ENCODE measurements around the gene LNP1. TPM values are rescaled to one million over a fixed set of nuclear protein-coding genes. Genes with fewer than 3 reads are reported as not detected.

LNP1 gene
- total RNA-seq, 3 donors from 2014 or later: 1.2 to 1.7 (median 1.3) TPM

DNA sequence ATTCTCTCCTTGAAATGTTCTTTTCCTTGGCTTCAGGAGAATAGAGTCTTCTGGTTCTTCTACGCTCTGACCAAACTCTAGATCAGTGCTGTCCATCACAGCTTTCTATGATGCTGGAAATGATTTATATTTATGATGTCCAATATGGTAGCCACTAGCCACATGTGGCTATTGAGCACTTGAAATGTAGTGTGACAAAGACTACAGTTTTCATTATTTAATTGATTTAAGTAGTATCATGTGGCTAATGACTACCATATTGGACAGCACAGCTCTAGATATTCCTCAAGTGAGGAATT, 2.9 kb downstream of the LNP1 start:
- DNase-seq (no peak), ATAC-seq (no peak)
- peaks cover 5% of the 10 kb centered on the region for H3K9me3 ChIP-seq
- no peaks in the 10 kb centered on the region for H3K36me3 ChIP-seq (ENCODE audit: low read depth)
- TF ChIP-seq, protein P1, sequence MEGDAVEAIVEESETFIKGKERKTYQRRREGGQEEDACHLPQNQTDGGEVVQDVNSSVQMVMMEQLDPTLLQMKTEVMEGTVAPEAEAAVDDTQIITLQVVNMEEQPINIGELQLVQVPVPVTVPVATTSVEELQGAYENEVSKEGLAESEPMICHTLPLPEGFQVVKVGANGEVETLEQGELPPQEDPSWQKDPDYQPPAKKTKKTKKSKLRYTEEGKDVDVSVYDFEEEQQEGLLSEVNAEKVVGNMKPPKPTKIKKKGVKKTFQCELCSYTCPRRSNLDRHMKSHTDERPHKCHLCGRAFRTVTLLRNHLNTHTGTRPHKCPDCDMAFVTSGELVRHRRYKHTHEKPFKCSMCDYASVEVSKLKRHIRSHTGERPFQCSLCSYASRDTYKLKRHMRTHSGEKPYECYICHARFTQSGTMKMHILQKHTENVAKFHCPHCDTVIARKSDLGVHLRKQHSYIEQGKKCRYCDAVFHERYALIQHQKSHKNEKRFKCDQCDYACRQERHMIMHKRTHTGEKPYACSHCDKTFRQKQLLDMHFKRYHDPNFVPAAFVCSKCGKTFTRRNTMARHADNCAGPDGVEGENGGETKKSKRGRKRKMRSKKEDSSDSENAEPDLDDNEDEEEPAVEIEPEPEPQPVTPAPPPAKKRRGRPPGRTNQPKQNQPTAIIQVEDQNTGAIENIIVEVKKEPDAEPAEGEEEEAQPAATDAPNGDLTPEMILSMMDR (IDR thresholded peaks at IDR 0.05): no peak
- peaks cover 24% of the 10 kb centered on the region for H3K4me1 ChIP-seq (ENCODE audit: low read depth)
- H3K4me3 ChIP-seq: no peak overlapping the region
- intact Hi-C loops (cut with DNase I, micrococcal nuclease): no loop called here

DNA sequence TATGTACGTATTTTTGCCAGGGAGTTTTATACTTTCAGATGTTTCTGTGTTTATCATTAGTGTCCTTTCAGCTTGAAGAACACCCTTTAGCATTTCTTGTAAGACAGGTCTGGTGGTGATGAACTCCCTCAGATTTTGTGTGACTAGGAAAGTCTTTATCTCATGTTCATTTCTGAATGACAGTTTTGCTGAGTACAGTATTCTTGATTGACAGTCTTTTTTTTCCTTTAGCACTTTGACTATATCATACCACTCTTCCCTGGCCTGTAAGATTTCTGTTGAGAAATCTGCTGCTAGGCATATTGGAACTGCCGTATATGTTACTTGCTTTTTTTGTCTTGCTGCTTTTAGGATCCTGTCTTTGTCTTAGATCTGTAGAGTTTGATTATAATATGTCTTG, 5.8 kb downstream of the LNP1 start:
- intact Hi-C loops (cut with DNase I, micrococcal nuclease): no loop called here
- TF ChIP-seq, protein P1 (IDR thresholded peaks at IDR 0.05): no peak

DNA sequence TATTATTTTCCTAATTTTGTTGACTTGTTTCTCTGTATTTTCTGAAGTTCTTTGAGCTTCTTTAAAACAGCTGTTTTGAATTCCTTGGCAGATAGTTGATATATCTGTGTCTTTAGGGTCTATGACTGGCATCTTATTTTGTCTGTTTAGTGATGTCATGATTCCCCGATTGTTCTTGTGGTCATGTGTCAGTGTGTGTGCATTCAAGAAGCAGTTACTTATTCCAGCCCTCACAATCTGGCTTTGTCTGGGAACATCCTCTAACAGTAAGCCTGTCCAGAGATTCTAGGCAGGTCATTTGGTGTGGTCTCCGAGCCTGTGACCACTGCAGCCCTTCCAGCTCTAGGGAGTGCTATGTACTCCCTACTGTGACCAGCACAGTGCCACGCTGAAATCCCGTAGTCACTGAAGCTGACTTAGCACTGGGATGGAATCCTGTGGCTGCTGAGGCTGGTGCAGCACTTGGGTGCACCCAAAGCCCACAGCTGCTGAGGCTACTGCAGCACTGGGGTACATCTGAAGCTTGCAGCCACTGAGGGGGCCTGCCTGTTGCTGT, 6.7 kb downstream of the LNP1 start:
- intact Hi-C loops (cut with DNase I, micrococcal nuclease): no loop called here
- peaks cover 6% of the 10 kb centered on the region for H3K4me1 ChIP-seq (ENCODE audit: low read depth)
- peaks cover 5% of the 10 kb centered on the region for H3K9me3 ChIP-seq
- no peak for ATAC-seq
- TF ChIP-seq, protein P1 (IDR thresholded peaks at IDR 0.05): no peak
- no peak for DNase-seq
- H3K4me3 ChIP-seq: no peak overlapping the region
- no peaks in the 10 kb centered on the region for H3K36me3 ChIP-seq (ENCODE audit: low read depth)

More for the DNA sequence above, 5.8 kb downstream of the LNP1 start:
- Histone ChIP-seq H3K36me3 (ENCODE audit: low read depth) (no peaks in the 10 kb centered on the region), H3K9me3 (peaks cover 5% of the 10 kb centered on the region), H3K4me1 (ENCODE audit: low read depth) (peaks cover 14% of the 10 kb centered on the region), H3K4me3 (no peak overlapping the region)
- ATAC-seq (no peak), DNase-seq (no peak)

DNA sequence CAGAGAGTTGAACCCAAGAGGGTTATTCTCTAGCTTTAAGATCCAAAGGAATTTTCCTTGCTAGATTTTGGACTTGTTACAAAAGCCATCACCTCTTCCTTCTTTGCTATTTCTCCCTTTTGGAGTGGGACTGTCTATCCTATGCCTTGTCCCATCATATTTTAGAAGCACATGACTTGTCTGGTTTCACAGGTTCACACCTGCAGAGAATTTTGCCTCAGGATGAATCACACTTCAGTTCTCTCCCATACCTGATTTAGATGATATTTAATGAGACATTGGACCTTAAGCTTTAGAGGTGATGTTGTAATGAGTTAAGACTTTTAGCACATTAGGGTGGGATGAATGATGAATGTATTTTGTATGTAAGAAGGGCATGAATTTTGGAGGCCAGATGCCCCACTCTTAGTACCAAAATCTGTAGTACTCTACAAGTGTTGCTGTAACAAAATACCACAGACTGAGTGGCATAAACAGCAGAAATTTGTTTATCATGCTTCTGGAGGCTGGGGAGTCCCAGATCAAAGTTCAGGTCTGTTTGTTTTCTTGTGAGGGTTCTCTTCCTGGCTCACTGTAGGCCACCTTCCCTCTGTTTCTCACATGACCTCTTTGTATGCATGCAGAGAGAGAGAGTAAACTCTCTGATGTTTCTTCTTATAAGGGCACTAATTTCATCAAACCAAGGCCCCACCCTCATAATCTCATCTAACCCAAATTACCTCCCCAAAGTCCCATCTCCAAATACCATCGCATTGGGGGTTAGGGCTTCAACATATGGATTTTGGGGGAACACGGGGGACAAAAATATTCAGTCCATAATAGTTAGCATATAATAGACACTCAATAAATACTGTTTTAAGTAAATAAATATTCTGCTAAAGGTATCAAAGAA, 10.0 kb downstream of the LNP1 start:
- H3K4me1 ChIP-seq (ENCODE audit: low read depth): no peaks in the 10 kb centered on the region
- ATAC-seq: no peak
- DNase-seq: no peak
- peaks cover 5% of the 10 kb centered on the region for H3K9me3 ChIP-seq
- TF ChIP-seq, protein P1 (IDR thresholded peaks at IDR 0.05): no peak
- no peaks in the 10 kb centered on the region for H3K36me3 ChIP-seq (ENCODE audit: low read depth)
- intact Hi-C loops (cut with DNase I, micrococcal nuclease): no loop called here
- no peak overlapping the region for H3K4me3 ChIP-seq

DNA sequence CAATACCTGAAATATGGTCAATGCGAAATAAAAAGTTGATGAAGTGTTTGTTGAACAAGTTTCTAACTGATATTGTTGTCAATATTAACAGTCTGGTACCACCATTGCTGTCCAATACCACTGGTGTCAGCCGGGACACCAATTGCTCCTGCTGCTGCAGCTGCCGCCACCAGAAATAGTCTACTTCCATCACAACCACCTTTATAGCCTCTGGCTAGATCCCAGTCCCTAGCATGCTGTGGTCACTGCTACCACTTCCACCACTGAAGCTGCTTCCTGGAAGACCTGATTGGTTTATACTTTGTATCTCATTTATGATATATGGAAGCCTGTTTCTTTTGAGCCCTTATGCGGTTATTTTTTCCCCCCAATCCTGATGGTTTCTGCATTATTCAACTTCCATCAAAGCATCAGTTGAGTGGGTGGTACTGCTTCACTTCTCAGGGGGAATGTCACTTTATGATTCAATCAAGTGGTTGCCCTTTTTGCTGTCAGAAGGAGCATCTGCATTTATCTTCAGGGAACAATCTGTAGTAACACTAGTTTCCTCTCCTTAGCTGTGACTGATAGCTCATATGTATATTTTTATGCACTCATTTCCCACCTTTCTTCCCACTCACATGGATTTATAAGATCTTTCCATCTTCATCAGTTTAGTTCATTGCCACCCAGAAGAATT, 11.7 kb downstream of the LNP1 start:
- Histone ChIP-seq H3K9me3 (no peaks in the 10 kb centered on the region), H3K4me3 (no peak overlapping the region), H3K4me1 (ENCODE audit: low read depth) (no peaks in the 10 kb centered on the region), H3K36me3 (ENCODE audit: low read depth) (no peaks in the 10 kb centered on the region)
- TF ChIP-seq, protein P1 (IDR thresholded peaks at IDR 0.05): no peak
- DNase-seq (peak in 1 of 3 donors; percentile 38), ATAC-seq (no peak)
- intact Hi-C loops (cut with DNase I, micrococcal nuclease): no loop called here

Data from mucosa of descending colon (tissue), 3 donors.